Activated CD4-positive, alpha-beta memory T cell treated with anti-CD3 and anti-CD28 coated beads for 36 hours (primary cell): ENCODE measurements around the gene POU2F1. TPM values are rescaled to one million over a fixed set of nuclear protein-coding genes. Genes with fewer than 3 reads are reported as not detected.

Experiments used
- CTCF ChIA-PET: fragments of 350-600 bp; sonication (Branson Sonifier 250); formaldehyde crosslinking; loops from one replicate; lab custom pipeline; 2021; ENCODE audit warnings: antibody characterized with exemption, inconsistent platforms; lab: Charles Lee
- POLR2A ChIA-PET: fragments of 350-600 bp; sonication (Branson Sonifier 250); formaldehyde crosslinking; loops from one replicate; lab custom pipeline; 2021; ENCODE audit warnings: antibody characterized with exemption; lab: Charles Lee
- DNase-seq: peaks from one replicate; pipeline ENCODE4 v3.0.0-alpha.2; 2020
- H3K27ac Mint-ChIP-seq: one replicate; pipeline ENCODE4 v1.8.0; 2021; ENCODE audit warnings: mixed read lengths
- H3K27me3 Mint-ChIP-seq: one replicate; pipeline ENCODE4 v1.8.0; 2021; ENCODE audit warnings: mixed read lengths
- H3K36me3 Mint-ChIP-seq: one replicate; pipeline ENCODE4 v1.8.0; 2021; ENCODE audit warnings: mixed read lengths
- H3K4me1 Mint-ChIP-seq: one replicate; pipeline ENCODE4 v1.8.0; 2021; ENCODE audit warnings: low read depth, mixed read lengths
- H3K4me3 Mint-ChIP-seq: one replicate; pipeline ENCODE4 v1.8.0; 2021; ENCODE audit warnings: mild to moderate bottlenecking, mixed read lengths
- H3K9me3 Mint-ChIP-seq: one replicate; pipeline ENCODE4 v1.8.0; 2021; ENCODE audit warnings: mixed read lengths
- intact Hi-C: fragments of 100-400 bp; cut with micrococcal nuclease; formaldehyde crosslinking; loops from one replicate; pipeline ENCODE4 v1.15.1; 2023
- total RNA-seq, 2 experiments: library from RNA; stranded (reverse); gene quantifications; one replicate each; pipeline ENCODE4 v1.2.3, GENCODE V29; 2021

POU2F1 gene
- total RNA-seq, 2 experiments from 2014 or later, result 17.7 to 20.1 TPM

GRCh38 chr1:167430849-167431242 is 210.2 kb downstream of the POU2F1 start:
- H3K27ac Mint-ChIP-seq, result peak overlapping the region; percentile 68
- ChIA-PET CTCF (interaction anchor here (0.7 kb wide), 1 partner anchor 46 kb away, joined by 3 read pairs; no protein-coding TSS in a partner anchor), POLR2A (no interaction called here)
- no peak overlapping the region for H3K4me3 Mint-ChIP-seq
- H3K9me3 Mint-ChIP-seq, result no peaks in the 10 kb centered on the region
- intact Hi-C loops, result no loop called here
- H3K27me3 Mint-ChIP-seq, result no peaks in the 10 kb centered on the region
- H3K36me3 Mint-ChIP-seq, result peaks cover 20% of the 10 kb centered on the region
- H3K4me1 Mint-ChIP-seq, result peaks cover 37% of the 10 kb centered on the region
- DNase-seq, result no peak

DNA sequence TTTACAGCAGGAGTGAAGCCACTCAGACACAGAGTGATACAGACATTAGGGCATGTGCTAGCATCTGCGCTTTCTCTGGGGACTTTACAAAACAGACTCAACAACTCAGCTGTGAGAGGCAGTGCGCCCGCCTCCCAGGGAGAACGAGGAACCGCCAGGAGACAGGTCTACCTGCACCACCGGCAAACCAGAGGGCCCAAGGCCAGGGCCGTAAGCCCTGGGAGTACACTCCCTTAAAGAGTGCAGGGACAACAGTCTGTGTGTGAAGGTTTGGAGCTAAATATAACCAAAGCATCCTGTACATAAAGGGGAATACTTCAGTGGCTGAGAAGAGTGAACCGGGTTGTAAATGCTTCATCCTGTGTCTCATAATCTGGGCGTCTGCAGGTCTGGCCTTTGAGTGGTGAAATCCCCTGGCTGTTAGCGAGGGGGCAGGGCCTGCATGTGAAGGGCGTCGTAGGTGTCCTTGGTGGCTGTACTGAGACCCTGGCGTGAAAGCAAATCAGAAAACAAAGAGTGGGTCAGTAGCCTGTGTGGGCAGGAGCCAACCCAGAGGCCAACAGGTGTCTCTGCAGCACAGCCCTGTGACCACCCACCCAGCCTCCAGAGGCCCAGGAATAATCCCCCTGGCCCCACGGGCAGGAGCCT is 210.7 kb downstream of the POU2F1 start:
- POLR2A ChIA-PET, result interaction anchor here (0.6 kb wide), 1 partner anchor 151 kb away, joined by 3 read pairs; no protein-coding TSS in a partner anchor
- Mint-ChIP-seq H3K9me3 (no peaks in the 10 kb centered on the region), H3K4me1 (peaks cover 43% of the 10 kb centered on the region), H3K36me3 (peaks cover 24% of the 10 kb centered on the region), H3K27me3 (no peaks in the 10 kb centered on the region), H3K27ac (peak overlapping the region; percentile 68), H3K4me3 (no peak overlapping the region)
- no peak for DNase-seq
- CTCF ChIA-PET, result interaction anchor here (1.1 kb wide), 1 partner anchor 10 kb away, joined by 4 read pairs; no protein-coding TSS in a partner anchor
- intact Hi-C loops, result no loop called here

DNA sequence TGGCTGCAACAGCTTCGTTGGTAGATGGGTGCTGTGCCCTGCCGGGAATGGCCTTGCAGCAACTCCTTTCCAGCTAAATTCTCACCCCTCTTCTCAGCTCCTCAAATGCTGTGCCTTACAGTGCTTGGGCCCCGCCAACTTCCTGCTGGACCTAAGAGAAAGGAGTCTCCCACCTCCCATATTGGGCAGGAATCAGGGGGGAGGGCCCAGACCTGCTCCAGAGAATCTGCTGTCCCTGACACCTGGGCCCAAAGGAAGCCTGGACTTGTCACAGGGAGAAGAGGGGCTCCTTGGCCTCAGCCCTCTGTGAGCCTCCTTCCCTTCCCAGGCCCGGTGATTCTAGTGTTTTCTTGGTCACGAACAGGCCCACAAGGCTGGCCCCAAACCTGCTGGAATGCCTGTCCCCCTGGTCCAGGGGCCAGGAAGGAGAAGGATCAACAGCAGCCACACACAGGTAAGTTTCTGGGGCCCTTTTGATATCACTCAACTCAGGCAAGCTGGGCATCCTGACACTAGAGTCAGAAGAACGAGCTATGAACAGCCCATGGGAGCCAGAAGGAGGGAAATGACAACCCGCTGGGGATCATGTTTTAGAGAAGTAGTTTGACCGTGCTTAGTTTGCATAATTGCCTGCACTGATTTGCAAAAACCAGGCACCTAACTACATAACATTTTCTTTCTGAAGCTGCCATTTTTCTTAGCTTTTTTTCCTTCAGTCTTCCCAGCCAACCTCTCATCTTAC is 211.4 kb downstream of the POU2F1 start:
- no peaks in the 10 kb centered on the region for H3K9me3 Mint-ChIP-seq
- ChIA-PET POLR2A (no interaction called here), CTCF (interaction anchor here (1.1 to 1.2 kb wide), 2 partner anchors 9 to 164 kb away, joined by 3 to 4 read pairs; no protein-coding TSS in a partner anchor)
- H3K4me1 Mint-ChIP-seq, result peaks cover 49% of the 10 kb centered on the region
- intact Hi-C loops, result no loop called here
- H3K27ac Mint-ChIP-seq, result peak overlapping the region; percentile 38
- peaks cover 31% of the 10 kb centered on the region for H3K36me3 Mint-ChIP-seq
- H3K4me3 Mint-ChIP-seq, result no peak overlapping the region
- DNase-seq, result no peak
- no peaks in the 10 kb centered on the region for H3K27me3 Mint-ChIP-seq

DNA sequence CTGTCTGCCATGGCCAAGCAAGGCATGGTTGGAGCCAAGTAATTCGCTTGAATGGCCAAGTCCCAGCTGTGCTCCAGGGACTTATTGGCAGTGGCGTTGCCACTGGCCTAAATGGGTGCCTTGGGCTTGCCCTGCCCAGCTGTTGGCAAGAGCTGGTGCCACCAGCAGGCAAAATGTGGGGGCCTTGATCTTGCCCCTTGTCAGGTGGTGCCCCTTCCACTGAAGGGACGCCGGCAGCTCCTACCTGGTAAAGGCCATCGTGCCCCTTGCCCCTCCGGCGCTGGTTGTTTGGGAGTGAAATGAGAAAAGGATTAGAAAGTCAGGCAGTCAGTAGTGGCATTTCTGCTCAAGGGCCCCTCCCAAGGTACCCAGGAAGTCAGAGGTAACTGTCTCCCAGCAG is 212.1 kb downstream of the POU2F1 start:
- Mint-ChIP-seq H3K27ac (peak overlapping the region; percentile 33), H3K4me3 (no peak overlapping the region), H3K36me3 (peaks cover 33% of the 10 kb centered on the region), H3K4me1 (peaks cover 51% of the 10 kb centered on the region), H3K27me3 (no peaks in the 10 kb centered on the region), H3K9me3 (no peaks in the 10 kb centered on the region)
- ChIA-PET POLR2A (no interaction called here), CTCF (interaction anchor here (1.2 to 1.7 kb wide), 3 partner anchors 10 to 164 kb away, joined by 3 to 6 read pairs (median 3); no protein-coding TSS in a partner anchor)
- intact Hi-C loops, result no loop called here
- no peak for DNase-seq

DNA sequence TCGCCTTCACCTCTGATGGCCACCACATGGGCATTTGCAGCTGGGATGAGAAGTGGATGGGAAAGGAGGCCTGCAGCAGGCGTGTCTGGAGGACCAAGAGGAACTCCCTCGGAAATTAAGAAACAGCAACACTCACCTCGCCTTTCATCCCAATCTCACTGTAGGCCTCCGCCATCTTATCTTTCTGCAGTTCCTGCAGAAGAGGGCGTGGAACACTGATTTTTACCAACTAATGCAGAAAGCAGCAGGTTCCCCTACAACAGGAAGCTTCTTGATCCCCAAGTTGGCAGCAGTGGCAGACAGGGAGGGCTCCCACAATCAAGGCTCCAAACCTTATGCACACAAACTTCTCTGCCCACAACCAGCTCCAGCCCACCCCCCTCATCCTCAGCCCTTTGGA is 213.2 kb downstream of the POU2F1 start:
- Mint-ChIP-seq H3K27me3 (no peaks in the 10 kb centered on the region), H3K27ac (no peak overlapping the region), H3K4me3 (no peak overlapping the region), H3K9me3 (no peaks in the 10 kb centered on the region), H3K4me1 (peaks cover 51% of the 10 kb centered on the region), H3K36me3 (peaks cover 39% of the 10 kb centered on the region)
- ChIA-PET POLR2A (interaction anchor here (1.1 kb wide), 1 partner anchor 22 kb away, joined by 3 read pairs; no protein-coding TSS in a partner anchor), CTCF (interaction anchor here (1.3 to 1.7 kb wide), 2 partner anchors 9 to 99 kb away, joined by 3 to 6 read pairs; no protein-coding TSS in a partner anchor)
- DNase-seq, result no peak
- intact Hi-C loops, result no loop called here

DNA sequence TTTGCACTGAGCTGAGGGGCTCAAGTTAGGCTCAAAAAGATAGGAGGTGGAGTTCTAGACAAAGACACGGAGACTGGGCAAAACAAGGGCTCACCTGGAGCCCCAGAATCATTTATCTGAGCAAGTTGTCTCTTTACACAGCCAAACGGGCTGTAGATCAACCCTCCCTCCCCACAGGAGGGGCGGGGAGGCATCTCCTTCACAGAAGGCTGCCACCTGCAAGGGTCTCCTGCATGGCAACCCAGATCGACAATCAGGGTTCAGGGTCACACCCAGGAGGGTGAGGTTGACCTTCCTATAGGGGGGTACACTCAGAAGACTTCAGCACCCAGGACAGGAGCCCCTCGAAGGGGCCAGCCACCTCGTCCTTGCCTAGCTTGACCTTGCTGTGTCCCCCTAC is 213.6 kb downstream of the POU2F1 start:
- Mint-ChIP-seq H3K27me3 (no peaks in the 10 kb centered on the region), H3K4me1 (peaks cover 51% of the 10 kb centered on the region), H3K36me3 (peaks cover 41% of the 10 kb centered on the region), H3K9me3 (no peaks in the 10 kb centered on the region), H3K27ac (no peak overlapping the region), H3K4me3 (no peak overlapping the region)
- CTCF ChIA-PET, result interaction anchor here (1.2 to 1.7 kb wide), 2 partner anchors 99 to 100 kb away, joined by 3 to 6 read pairs; no protein-coding TSS in a partner anchor
- intact Hi-C loops, result no loop called here
- POLR2A ChIA-PET, result interaction anchor here (1.1 kb wide), 1 partner anchor 23 kb away, joined by 3 read pairs; no protein-coding TSS in a partner anchor
- DNase-seq, result no peak

DNA sequence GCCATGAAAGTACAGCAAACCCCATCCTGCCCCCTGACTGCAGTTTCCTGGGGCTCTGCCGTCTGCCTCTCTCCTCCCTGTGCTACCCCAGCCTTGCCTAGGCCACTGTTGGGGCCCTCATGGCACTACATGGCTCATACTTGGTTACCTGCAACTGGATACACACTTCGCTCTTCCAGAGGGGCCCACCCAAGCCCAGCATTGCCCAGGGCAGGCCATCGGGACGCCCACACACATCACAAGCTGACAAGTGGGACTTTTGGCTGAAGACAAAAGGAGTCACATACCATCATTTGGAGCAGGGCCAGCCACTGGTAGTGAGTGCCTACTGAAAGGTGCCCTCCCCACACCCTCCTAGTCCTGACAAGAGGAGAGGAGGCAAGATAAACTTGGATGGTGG is 214.8 kb downstream of the POU2F1 start:
- H3K4me3 Mint-ChIP-seq, result no peak overlapping the region
- peak overlapping the region; percentile 46 for H3K27ac Mint-ChIP-seq
- H3K9me3 Mint-ChIP-seq, result no peaks in the 10 kb centered on the region
- no peaks in the 10 kb centered on the region for H3K27me3 Mint-ChIP-seq
- DNase-seq, result no peak
- ChIA-PET CTCF (interaction anchor here (1.2 kb wide), 1 partner anchor 99 kb away, joined by 3 read pairs; no protein-coding TSS in a partner anchor), POLR2A (no interaction called here)
- peaks cover 52% of the 10 kb centered on the region for H3K4me1 Mint-ChIP-seq
- intact Hi-C loops, result no loop called here
- peaks cover 47% of the 10 kb centered on the region for H3K36me3 Mint-ChIP-seq

GRCh38 chr1:167438171-167439138 is 217.8 kb downstream of the POU2F1 start:
- Mint-ChIP-seq H3K27me3 (no peaks in the 10 kb centered on the region), H3K4me3 (no peak overlapping the region), H3K36me3 (peaks cover 37% of the 10 kb centered on the region), H3K9me3 (no peaks in the 10 kb centered on the region), H3K27ac (peak overlapping the region; percentile 80), H3K4me1 (peaks cover 71% of the 10 kb centered on the region)
- ChIA-PET POLR2A (interaction anchor here (1.0 kb wide), 1 partner anchor 13 kb away, joined by 3 read pairs; no protein-coding TSS in a partner anchor), CTCF (interaction anchor here (0.9 to 7.7 kb wide), 8 partner anchors 9 to 170 kb away, joined by 3 to 37 read pairs (median 4); no protein-coding TSS in a partner anchor)
- intact Hi-C loops, result no loop called here
- no peak for DNase-seq

- Mint-ChIP-seq H3K36me3 (peaks cover 35% of the 10 kb centered on the region), H3K4me1 (peaks cover 71% of the 10 kb centered on the region), H3K4me3 (no peak overlapping the region), H3K27me3 (no peaks in the 10 kb centered on the region), H3K9me3 (no peaks in the 10 kb centered on the region), H3K27ac (no peak overlapping the region)
- ChIA-PET CTCF (interaction anchor here (1.0 to 7.7 kb wide), 3 partner anchors 80 to 171 kb away, joined by 3 to 37 read pairs (median 6); no protein-coding TSS in a partner anchor), POLR2A (interaction anchor here (1.0 kb wide), 1 partner anchor 14 kb away, joined by 3 read pairs; no protein-coding TSS in a partner anchor)
- DNase-seq, result no peak
- intact Hi-C loops, result no loop called here
These were observed 218.8 kb downstream of the POU2F1 start for GRCh38 chr1:167439301-167439988.

- Mint-ChIP-seq H3K4me3 (no peak overlapping the region), H3K27ac (no peak overlapping the region), H3K9me3 (no peaks in the 10 kb centered on the region), H3K4me1 (peaks cover 70% of the 10 kb centered on the region), H3K27me3 (no peaks in the 10 kb centered on the region), H3K36me3 (peaks cover 35% of the 10 kb centered on the region)
- CTCF ChIA-PET, result interaction anchor here (0.9 to 7.7 kb wide), 8 partner anchors 9 to 172 kb away, joined by 3 to 62 read pairs (median 6); partner anchors contain the start of gene CD247
- intact Hi-C loops, result no loop called here
- DNase-seq, result no peak
- POLR2A ChIA-PET, result no interaction called here
These were observed 219.7 kb downstream of the POU2F1 start for GRCh38 chr1:167440345-167440744.
